HepG2 (cell line): Measurements from ENCODE around the gene EPHX1. TPM values are rescaled to one million over a fixed set of nuclear protein-coding genes. Genes with fewer than 3 reads are reported as not detected.

Experiments
- ARID2 ChIP-seq: sonication (generic); formaldehyde crosslinking; IDR thresholded peaks from 2 replicates; pipeline ENCODE4 v1.8.1; 2022; ENCODE audit warnings: mild to moderate bottlenecking, missing genetic modification reagents, borderline replicate concordance
- BCL6 ChIP-seq: IDR thresholded peaks from 2 replicates; pipeline ENCODE4 v1.6.1; 2016; ENCODE audit warnings: missing genetic modification reagents, missing compliant biosample characterization
- HDAC6 ChIP-seq: fragments of 200-600 bp; sonication (generic); IDR thresholded peaks from 2 replicates; pipeline ENCODE4 v1.7.0; 2017; ENCODE audit warnings: mild to moderate bottlenecking, antibody characterized with exemption, low read length, low read depth
- PRPF4 ChIP-seq: fragments of 200-400 bp; formaldehyde crosslinking; IDR thresholded peaks from 2 replicates; pipeline ENCODE4 v1.6.1; 2016; ENCODE audit warnings: low read length, low read depth; ENCODE audit not compliant: poor library complexity, severe bottlenecking
- RXRA ChIP-seq: sonication (generic); formaldehyde crosslinking; IDR thresholded peaks from 2 replicates; pipeline ENCODE4 v1.5.1; 2020; ENCODE audit warnings: missing genetic modification reagents
- SIX1 ChIP-seq: sonication (generic); formaldehyde crosslinking; IDR thresholded peaks from 2 replicates; pipeline ENCODE4 v1.4.0; 2020; ENCODE audit warnings: missing genetic modification reagents, borderline replicate concordance
- TBX3 ChIP-seq: fragments of 450-650 bp; IDR thresholded peaks from 2 replicates; pipeline ENCODE4 v1.6.1; 2017; ENCODE audit warnings: antibody characterized with exemption, mild to moderate bottlenecking, inconsistent platforms, borderline replicate concordance
- YY1 ChIP-seq: IDR thresholded peaks from 2 replicates; pipeline ENCODE4 v1.6.1; 2011; ENCODE audit warnings: low read length, low read depth, moderate library complexity, mild to moderate bottlenecking; ENCODE audit not compliant: insufficient read depth, insufficient replicate concordance
- ZBED4 ChIP-seq: sonication (generic); formaldehyde crosslinking; IDR thresholded peaks from 2 replicates; pipeline ENCODE4 v1.4.0; 2020; ENCODE audit warnings: missing genetic modification reagents, borderline replicate concordance
- ZBTB7A ChIP-seq: sonication (generic); formaldehyde crosslinking; IDR thresholded peaks from 2 replicates; pipeline ENCODE4 v1.8.0; 2022; ENCODE audit warnings: mild to moderate bottlenecking, missing genetic modification reagents
- ZNF562 ChIP-seq: sonication (generic); formaldehyde crosslinking; IDR thresholded peaks from 2 replicates; pipeline ENCODE4 v1.8.0; 2022; ENCODE audit warnings: missing genetic modification reagents, borderline replicate concordance
- ZNF639 ChIP-seq: conservative IDR thresholded peaks from 2 replicates; pipeline ENCODE4 v1.6.1; 2018; ENCODE audit warnings: missing genetic modification reagents
- ZNF776 ChIP-seq: sonication (generic); formaldehyde crosslinking; IDR thresholded peaks from 2 replicates; pipeline ENCODE4 v1.4.0; 2020; ENCODE audit warnings: mild to moderate bottlenecking, missing genetic modification reagents
- polyA plus RNA-seq, 8 experiments: library from polyadenylated mRNA; depleted of rRNA in 3 of 8; stranded (reverse) in 7 of 8; unstranded in 1 of 8; fragments of >200 nt; fragmentation: Illumina TruSeq in 4 of 8; extraction: Trizol in 4 of 8; gene quantifications; 2 replicates each; pipeline versions ENCODE4 v1.2.1 to v1.2.3, GENCODE V29; 2011 to 2016; ENCODE audit warnings: low read depth in 4 of 8, missing spikeins in 1 of 8, mixed read lengths in 1 of 8; ENCODE audit not compliant: insufficient read depth in 1 of 8
- total RNA-seq, 5 experiments: library from RNA; depleted of rRNA; stranded (reverse); fragments of >200 nt; fragmentation: Illumina TruSeq; extraction: Trizol; gene quantifications; 2 replicates each; pipeline ENCODE4 v1.2.3, GENCODE V29; 2016; ENCODE audit warnings: low read depth in 1 of 5
- TF ChIP-seq, protein P1 (sequence below): sonication (generic); IDR thresholded peaks from 2 replicates; pipeline ENCODE4 v1.6.1; 2016; ENCODE audit warnings: low read depth, borderline replicate concordance
- TF ChIP-seq, protein P2 (sequence below): sonication (generic); formaldehyde crosslinking; IDR thresholded peaks from 2 replicates; pipeline ENCODE4 v1.4.0; 2020; ENCODE audit warnings: mild to moderate bottlenecking, missing genetic modification reagents

The EPHX1 gene
- total and polyA plus RNA-seq, 2 of the 13 experiments (the other 11 are each of a cell fraction or from before 2014, with no cell fraction given) = 27.7 to 36.5 TPM

GRCh38 chr1:225882694-225883615 is 73.0 kb downstream of the EPHX1 start (continued):
- TF ChIP-seq ZBED4 (CRISPR knock-in tag) = no peak; the same call in 1 of the 2 replicates
- TF ChIP-seq PRPF4 = no peak
- TF ChIP-seq TBX3 = no peak
- TF ChIP-seq YY1 = no peak
- TF ChIP-seq SIX1 (CRISPR knock-in tag) = no peak
- TF ChIP-seq, protein P1, sequence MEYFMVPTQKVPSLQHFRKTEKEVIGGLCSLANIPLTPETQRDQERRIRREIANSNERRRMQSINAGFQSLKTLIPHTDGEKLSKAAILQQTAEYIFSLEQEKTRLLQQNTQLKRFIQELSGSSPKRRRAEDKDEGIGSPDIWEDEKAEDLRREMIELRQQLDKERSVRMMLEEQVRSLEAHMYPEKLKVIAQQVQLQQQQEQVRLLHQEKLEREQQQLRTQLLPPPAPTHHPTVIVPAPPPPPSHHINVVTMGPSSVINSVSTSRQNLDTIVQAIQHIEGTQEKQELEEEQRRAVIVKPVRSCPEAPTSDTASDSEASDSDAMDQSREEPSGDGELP = no peak
- peak; percentile 8; the same call in 1 of the 2 replicates for TF ChIP-seq ZNF776 (CRISPR knock-in tag)
- TF ChIP-seq BCL6 (CRISPR knock-in tag) = 0 out of 2 replicates have a peak, but pooled peaks have one; percentile 27
- no peak for TF ChIP-seq ZNF562
- peak; percentile 49; the same call in 1 of the 2 replicates for TF ChIP-seq ZBTB7A
- 0 out of 2 replicates have a peak, but pooled peaks have one; percentile 32 for TF ChIP-seq ZNF639 (CRISPR knock-in tag)
- TF ChIP-seq RXRA (CRISPR knock-in tag) = no peak
- TF ChIP-seq HDAC6 = no peak
- TF ChIP-seq ARID2 (CRISPR knock-in tag) = peak; percentile 56; the same call in 1 of the 2 replicates
- TF ChIP-seq, protein P2, sequence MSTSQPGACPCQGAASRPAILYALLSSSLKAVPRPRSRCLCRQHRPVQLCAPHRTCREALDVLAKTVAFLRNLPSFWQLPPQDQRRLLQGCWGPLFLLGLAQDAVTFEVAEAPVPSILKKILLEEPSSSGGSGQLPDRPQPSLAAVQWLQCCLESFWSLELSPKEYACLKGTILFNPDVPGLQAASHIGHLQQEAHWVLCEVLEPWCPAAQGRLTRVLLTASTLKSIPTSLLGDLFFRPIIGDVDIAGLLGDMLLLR (CRISPR knock-in tag) = no peak
